Endothelial cell of umbilical vein (primary cell): ENCODE measurements around the gene PCDHA5. TPM values are rescaled to one million over a fixed set of nuclear protein-coding genes. Genes with fewer than 3 reads are reported as not detected.
"Not testable (repeated sequence)": the region's sequence is repeated elsewhere in the genome, so short reads cannot be mapped to it uniquely, and the experiment has no call there.

Experiments used
- BruUV-seq: library from RNA; stranded (reverse); fragments of 400-500 nt; replicated peaks from 2 replicates; lab custom pipeline; 2021; lab: Mats Ljungman, UMichigan
- CTCF ChIA-PET: fragments of 300-600, 350-600 bp; sonication (Branson Sonifier 250); formaldehyde crosslinking; loops from one replicate; lab custom pipeline; 2021; ENCODE audit warnings: antibody characterized with exemption, inconsistent platforms; lab: Charles Lee
- POLR2A ChIA-PET: fragments of 300-600, 350-600 bp; sonication (Branson Sonifier 250); formaldehyde crosslinking; loops from one replicate; lab custom pipeline; 2021; ENCODE audit warnings: antibody characterized with exemption, inconsistent platforms; lab: Charles Lee
- DNase-seq: peaks from one replicate; pipeline ENCODE4 v3.0.0-alpha.2; 2011; ENCODE audit warnings: low read depth, low spot score
- FAIRE-seq: peaks from 2 replicates; lab custom pipeline; 2011; peaks lifted over from hg19 to GRCh38; lab: Jason Lieb, UNC
- H2AFZ ChIP-seq: 2 replicates; pipeline ENCODE4 v1.6.0; 2012; ENCODE audit warnings: low read depth, low read length, control low read depth, inconsistent platforms
- H3K27ac ChIP-seq: 2 replicates; pipeline ENCODE4 v1.5.1; 2011; ENCODE audit warnings: low read depth, mild to moderate bottlenecking, control low read depth, low read length, moderate library complexity; ENCODE audit not compliant: insufficient read depth
- H3K27me3 ChIP-seq, 2 experiments: 2 replicates each; pipeline versions ENCODE4 v1.6.0 to v1.6.1; 2011; ENCODE audit warnings: low read length in 2 of 2, mixed read lengths in 1 of 2; ENCODE audit not compliant: control insufficient read depth in 2 of 2, insufficient read depth in 2 of 2
- H3K36me3 ChIP-seq, 2 experiments: 2 replicates in 1 of 2; 3 replicates in 1 of 2; pipeline ENCODE4 v1.5.1; 2011; ENCODE audit warnings: low read length in 2 of 2, mild to moderate bottlenecking in 1 of 2, moderate library complexity in 1 of 2; ENCODE audit not compliant: control insufficient read depth in 2 of 2, insufficient read depth in 2 of 2; ENCODE audit errors: extremely low read depth in 1 of 2
- H3K4me1 ChIP-seq: 3 replicates; pipeline ENCODE4 v1.5.1; 2011; ENCODE audit warnings: mild to moderate bottlenecking, low read length; ENCODE audit not compliant: control insufficient read depth, insufficient read depth; ENCODE audit errors: extremely low read depth
- H3K4me2 ChIP-seq: 2 replicates; pipeline ENCODE4 v1.6.1; 2011; ENCODE audit warnings: low read length, control low read depth, mixed read lengths; ENCODE audit not compliant: insufficient read depth
- H3K4me3 ChIP-seq, 3 experiments: fragments of 200-600 bp in 1 of 3; sonication (generic), shearing (Covaris generic) in 1 of 3; replicated peaks in 1 of 3; 2 replicates each; pipeline ENCODE4 v1.5.1; 2011 to 2016; ENCODE audit warnings: control low read depth in 3 of 3, low read length in 3 of 3, mild to moderate bottlenecking in 2 of 3, inconsistent platforms in 1 of 3, low read depth in 1 of 3, moderate library complexity in 1 of 3; ENCODE audit not compliant: insufficient read depth in 1 of 3
- H3K79me2 ChIP-seq: 2 replicates; pipeline ENCODE4 v1.6.0; 2012; ENCODE audit warnings: low read length, inconsistent platforms; ENCODE audit not compliant: control insufficient read depth, insufficient read depth
- H3K9ac ChIP-seq: replicated peaks from 2 replicates; pipeline ENCODE3; 2011; ENCODE audit warnings: low read length, control low read depth; ENCODE audit not compliant: insufficient read depth; ENCODE audit errors: extremely low read depth
- H3K9me1 ChIP-seq: replicated peaks from 3 replicates; pipeline ENCODE4 v1.6.0; 2011; ENCODE audit warnings: mild to moderate bottlenecking, low read length; ENCODE audit not compliant: control insufficient read depth, insufficient read depth; ENCODE audit errors: extremely low read depth
- H3K9me3 ChIP-seq: replicated peaks from 2 replicates; pipeline ENCODE4 v1.5.1; 2012; ENCODE audit warnings: low read length, inconsistent platforms; ENCODE audit not compliant: control insufficient read depth, insufficient read depth
- H4K20me1 ChIP-seq: replicated peaks from 2 replicates; pipeline ENCODE3; 2011; ENCODE audit warnings: mild to moderate bottlenecking, low read length; ENCODE audit not compliant: control insufficient read depth, insufficient read depth; ENCODE audit errors: extremely low read depth
- CTCF ChIP-seq, 2 donors: IDR thresholded peaks; 1 replicate in 1 of 2; 2 replicates in 1 of 2; pipeline ENCODE4 v1.5.1; 2011; ENCODE audit warnings: low read length in 2 of 2, mild to moderate bottlenecking in 2 of 2, moderate library complexity in 2 of 2, control low read depth in 1 of 2, inconsistent platforms in 1 of 2, low read depth in 1 of 2; ENCODE audit not compliant: insufficient read depth in 1 of 2; ENCODE audit errors: extremely low read depth in 1 of 2
- EZH2 ChIP-seq: IDR thresholded peaks from 2 replicates; pipeline ENCODE4 v1.6.1; 2012; ENCODE audit warnings: borderline replicate concordance, low read depth, mild to moderate bottlenecking, moderate library complexity, low read length, inconsistent platforms; ENCODE audit not compliant: severe bottlenecking
- FOS ChIP-seq: IDR thresholded peaks from 2 replicates; pipeline ENCODE4 v1.6.1; 2011; ENCODE audit warnings: mild to moderate bottlenecking, low read length, moderate library complexity, borderline replicate concordance; ENCODE audit not compliant: insufficient read depth
- GATA2 ChIP-seq: IDR thresholded peaks from 2 replicates; pipeline ENCODE4 v1.7.0; 2011; ENCODE audit warnings: low read depth, mild to moderate bottlenecking, moderate library complexity, mixed read lengths, low read length; ENCODE audit not compliant: insufficient read length, insufficient read depth
- JUN ChIP-seq: IDR thresholded peaks from 2 replicates; pipeline ENCODE4 v1.6.1; 2011; ENCODE audit warnings: borderline replicate concordance, low read depth; ENCODE audit not compliant: insufficient read length, insufficient read depth
- MAX ChIP-seq: IDR thresholded peaks from 2 replicates; pipeline ENCODE4 v1.6.1; 2011; ENCODE audit not compliant: insufficient read depth, insufficient read length
- MYC ChIP-seq: IDR thresholded peaks from one replicate; pipeline ENCODE4 v1.6.1; 2011; ENCODE audit warnings: mild to moderate bottlenecking, low read depth, low read length
- POLR2A ChIP-seq: IDR thresholded peaks from 2 replicates; pipeline ENCODE4 v1.6.1; 2012; ENCODE audit warnings: low read depth, mild to moderate bottlenecking, control low read depth, low read length
- POLR2AphosphoS5 ChIP-seq: IDR thresholded peaks from 2 replicates; pipeline ENCODE4 v1.6.1; 2012; ENCODE audit warnings: low read depth, mild to moderate bottlenecking, control low read depth, low read length, moderate library complexity; ENCODE audit not compliant: insufficient read depth
- dilution Hi-C: fragments of 300-500 bp; cut with MboI; formaldehyde crosslinking; loops from one replicate; pipeline ENCODE4 v1.15.0; 2019; ENCODE audit warnings: low sequenced_read_pairs; ENCODE audit not compliant: extremely low pct_ligation_motif_present
- intact Hi-C: fragments of 100-400 bp; cut with micrococcal nuclease; formaldehyde crosslinking; loops from one replicate; pipeline ENCODE4 v1.10.0; 2022
- polyA plus RNA-seq, 4 experiments: library from polyadenylated mRNA; depleted of rRNA in 3 of 4; stranded (reverse) in 3 of 4; unstranded in 1 of 4; fragments of >200 nt; gene quantifications; 2 replicates each; pipeline versions ENCODE4 v1.2.1 to v1.2.3, GENCODE V29; 2011 to 2012; ENCODE audit warnings: missing spikeins in 1 of 4
- total RNA-seq: library from RNA; stranded (reverse); gene quantifications from 2 replicates; pipeline ENCODE4 v1.2.3, GENCODE V29; 2021

The PCDHA5 gene
- total and polyA plus RNA-seq, 2 donors (not counting 3 experiments of a cell fraction or from before 2014, with no cell fraction given) = not detected

DNA sequence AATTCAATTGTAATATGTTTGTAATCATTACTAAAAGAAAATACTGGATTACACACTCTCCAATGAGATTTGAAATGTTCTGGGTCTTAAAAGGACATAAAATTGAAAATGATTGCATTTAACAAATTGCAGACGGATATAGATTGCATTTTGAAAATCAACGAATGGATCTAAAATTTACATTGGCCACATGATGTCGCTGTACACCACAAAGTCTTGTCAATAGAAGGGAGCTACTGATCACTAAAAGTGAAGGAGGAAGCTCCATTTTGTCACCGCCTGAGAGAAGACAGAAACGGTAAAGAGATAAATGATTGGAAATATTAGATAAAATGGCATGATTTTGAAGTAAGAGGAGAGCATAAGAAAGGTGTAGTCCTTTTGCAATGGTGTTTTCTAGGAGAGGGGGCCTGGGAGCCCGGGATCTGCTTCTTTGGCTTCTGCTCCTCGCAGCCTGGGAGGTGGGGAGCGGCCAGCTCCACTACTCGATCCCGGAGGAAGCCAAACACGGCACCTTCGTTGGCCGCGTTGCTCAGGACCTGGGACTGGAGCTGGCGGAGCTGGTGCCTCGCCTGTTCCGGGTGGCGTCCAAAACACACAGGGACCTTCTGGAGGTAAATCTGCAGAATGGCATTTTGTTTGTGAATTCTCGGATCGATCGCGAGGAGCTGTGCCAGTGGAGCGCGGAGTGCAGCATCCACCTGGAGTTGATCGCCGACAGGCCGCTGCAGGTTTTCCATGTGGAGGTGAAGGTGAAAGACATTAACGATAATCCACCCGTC, 35.3 kb upstream of the PCDHA5 start, which contains the start of gene PCDHA1:
Gene PCDHA1, plus strand, starts transcription at position 236 of the 782 bp plus-strand sequence.
- POLR2A ChIA-PET = no interaction called here
- no peak for DNase-seq
- BruUV-seq = no TSS peak
- Histone ChIP-seq H3K4me3 (no peak within 1 kb of the TSS), H2AFZ (no peak within 1 kb of the TSS), H3K9me1 (no peaks in the 10 kb centered on the region), H3K27me3 (peaks cover 0 to 6% of the 10 kb centered on the region in 2 experiments), H3K79me2 (no peaks in the 10 kb centered on the region), H3K27ac (no peak within 1 kb of the TSS), H3K36me3 (no peaks in the 10 kb centered on the region), H3K4me2 (no peak within 1 kb of the TSS), H3K9me3 (peaks cover 4% of the 10 kb centered on the region), H4K20me1 (no peaks in the 10 kb centered on the region), H3K4me1 (no peaks in the 10 kb centered on the region), H3K9ac (no peak within 1 kb of the TSS)
- TF ChIP-seq MYC = no peak
- no peak for TF ChIP-seq JUN
- TF ChIP-seq POLR2A = no peak
- no peak for TF ChIP-seq GATA2
- TF ChIP-seq POLR2AphosphoS5 = no peak
- TF ChIP-seq EZH2 = no peak
- TF ChIP-seq MAX = no peak
- no peak for TF ChIP-seq CTCF (IDR thresholded peaks at IDR 0.05; ENCODE audit: extremely low read depth in 1 of 2, insufficient read depth in 1 of 2, low read depth in 1 of 2, low read length in 2 of 2)
- TF ChIP-seq FOS = no peak
- dilution Hi-C loops = no loop called here
- intact Hi-C loops = no loop called here
- CTCF ChIA-PET = interaction anchor here (1.2 to 1.3 kb wide), 2 partner anchors 10 to 42 kb away, joined by 3 to 4 read pairs; partner anchors contain the start of gene PCDHA6
- no peak for FAIRE-seq

GRCh38 chr5:140787422-140787821, 34.0 kb upstream of the PCDHA5 start:
- H3K9me1 ChIP-seq, H3K27me3 ChIP-seq, H3K27ac ChIP-seq, H3K9me3 ChIP-seq, H2AFZ ChIP-seq, POLR2A ChIA-PET, intact Hi-C loops, FAIRE-seq, BruUV-seq, H3K4me3 ChIP-seq, H4K20me1 ChIP-seq, CTCF ChIA-PET, H3K79me2 ChIP-seq, H3K9ac ChIP-seq, H3K36me3 ChIP-seq, H3K4me1 ChIP-seq, dilution Hi-C loops, DNase-seq, H3K4me2 ChIP-seq: not testable (repeated sequence)
